ENCODE data around the gene CCDC184.
"Not testable (repeated sequence)": the region's sequence is repeated elsewhere in the genome, so short reads cannot be mapped to it uniquely, and the experiment has no call there.

CCDC184 gene

DNA sequence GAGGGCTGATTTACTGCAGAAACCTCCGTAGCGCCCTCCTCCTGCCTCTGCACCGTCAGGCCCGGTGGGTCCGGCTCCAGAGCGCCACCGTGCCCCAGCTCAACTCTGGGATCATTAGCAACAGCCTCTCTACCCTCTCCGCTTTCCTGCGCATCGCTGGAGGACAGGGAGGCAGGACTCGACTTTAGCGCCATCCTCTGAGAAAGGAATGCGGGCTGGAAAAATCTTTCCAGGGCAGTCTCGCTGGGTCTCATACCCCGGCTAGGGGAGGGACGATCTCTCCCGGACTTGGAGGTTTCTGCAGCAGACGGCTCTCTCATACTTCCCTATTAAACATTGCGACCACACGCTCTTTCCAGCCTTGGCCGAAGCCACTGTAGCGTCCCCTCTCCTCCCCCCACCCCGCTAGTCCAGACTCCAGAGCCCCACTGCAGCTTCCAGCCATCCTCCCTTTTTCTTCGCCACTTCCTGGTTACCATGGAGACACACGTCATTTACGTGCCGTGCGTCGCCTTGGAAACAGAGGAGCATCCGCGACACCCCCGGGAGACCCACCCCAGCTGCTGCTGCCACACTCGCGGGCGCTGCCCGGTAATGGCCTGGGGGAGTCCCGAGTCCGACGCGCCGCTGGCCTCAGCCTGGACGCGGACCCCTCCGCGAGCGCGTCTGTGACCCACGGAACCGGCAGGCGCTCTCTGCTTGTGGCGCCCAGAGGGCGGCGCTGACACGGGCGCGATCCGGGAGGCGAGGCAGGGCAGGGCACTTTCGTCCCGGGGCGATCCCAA, at the start of gene CCDC184:
Gene CCDC184, plus strand, starts transcription at position 554 of the 785 bp plus-strand sequence. CDS start 479 bp downstream, outside the sequence.
- DNase-seq: peak; percentile 67

DNA sequence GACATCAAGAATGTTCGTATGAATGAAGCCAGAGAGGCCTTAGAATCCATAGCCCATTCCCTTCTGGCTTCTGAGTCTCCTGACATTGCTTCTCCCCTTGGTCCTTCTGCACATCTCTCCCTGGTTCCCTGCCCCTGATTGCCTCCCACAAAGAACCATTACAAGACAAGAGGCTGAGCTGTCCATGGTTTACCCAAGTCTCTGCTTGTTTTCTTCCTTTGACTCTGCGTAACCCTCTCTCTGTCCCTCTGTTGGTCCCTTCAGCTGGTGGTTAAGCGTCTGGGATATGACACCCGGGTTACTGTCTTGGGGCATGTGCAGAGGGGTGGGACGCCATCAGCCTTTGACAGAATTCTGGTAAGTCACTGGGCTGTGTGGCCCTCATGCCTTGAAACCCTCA, 48.4 kb upstream of the CCDC184 start:
- no peak for DNase-seq

GRCh38 chr12:48142818-48143674, 40.4 kb upstream of the CCDC184 start:
- DNase-seq: no peak

GRCh38 chr12:48143898-48144297, 39.5 kb upstream of the CCDC184 start:
- no peak for DNase-seq

DNA sequence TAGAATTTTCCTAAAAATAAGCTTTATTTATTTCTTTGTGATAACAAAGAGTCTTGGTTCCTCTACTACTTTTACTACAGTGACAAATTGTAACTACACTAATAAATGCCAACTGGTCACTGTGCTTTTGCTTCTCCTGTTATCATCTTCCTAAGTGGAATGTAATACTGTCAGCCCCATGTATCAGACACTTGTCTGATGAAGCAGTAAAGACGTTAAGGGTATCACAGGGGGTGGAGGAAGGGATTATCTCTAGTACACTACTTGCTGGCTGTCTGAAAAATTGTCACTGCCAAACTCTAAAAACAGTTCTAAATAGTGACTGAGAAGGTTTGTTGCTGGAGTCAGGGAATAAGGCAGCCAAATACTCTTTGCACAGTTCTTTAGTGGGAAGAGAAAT, 37.5 kb upstream of the CCDC184 start:
- no peak for DNase-seq

DNA sequence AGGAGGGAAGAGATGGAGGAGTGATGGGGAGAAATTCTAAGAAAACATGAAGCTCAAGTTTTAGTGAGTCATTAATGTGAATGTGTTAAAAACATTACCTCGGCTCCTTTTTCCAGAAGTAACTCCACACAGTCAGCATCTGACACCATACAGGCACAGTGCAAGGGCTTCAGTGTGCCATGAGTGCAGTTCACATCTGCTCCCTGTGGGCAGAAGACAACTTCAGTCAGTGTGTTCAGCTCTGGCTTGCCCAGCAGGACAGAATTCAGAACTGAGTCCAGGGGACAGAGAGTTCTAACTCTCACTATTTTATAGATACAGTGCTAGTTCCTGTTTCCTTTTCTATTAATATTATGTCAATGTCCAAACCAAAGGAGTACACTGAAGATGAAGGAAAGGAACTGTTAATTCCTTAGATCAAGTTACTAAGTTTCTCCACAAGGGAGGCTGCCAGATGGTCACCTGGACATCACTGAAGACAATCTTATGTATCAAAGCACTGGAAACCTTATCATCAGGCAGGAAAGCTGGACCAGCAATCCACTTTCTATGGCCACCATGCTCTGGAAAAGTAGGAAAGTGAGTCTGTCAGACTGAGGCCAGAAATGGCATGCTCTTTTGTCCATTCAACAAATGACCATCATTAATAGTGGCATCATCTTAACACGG, 32.2 kb upstream of the CCDC184 start:
- DNase-seq: no peak

DNA sequence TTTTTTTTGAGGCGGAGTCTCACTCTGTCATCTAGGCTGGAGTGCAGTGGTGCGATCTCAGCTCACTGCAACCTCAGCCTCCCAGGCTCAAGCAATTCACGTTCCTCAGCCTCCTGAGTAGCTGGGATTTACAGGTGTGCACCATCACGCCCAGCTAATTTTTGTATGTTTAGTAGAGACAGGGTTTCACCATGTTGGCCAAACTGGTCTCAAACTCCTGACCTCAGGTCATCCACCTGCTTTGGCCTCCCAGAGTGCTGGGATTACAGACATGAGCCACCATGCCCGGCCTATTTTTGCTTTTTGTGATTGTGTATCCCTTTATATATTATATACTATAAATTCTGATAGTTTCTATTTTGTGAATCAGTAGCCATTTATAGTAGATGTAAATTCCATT, 27.7 kb upstream of the CCDC184 start:
- DNase-seq: not testable (repeated sequence)

- DNase-seq: no peak
Measured at GRCh38 chr12:48156652-48157017, 26.8 kb upstream of the CCDC184 start.

DNA sequence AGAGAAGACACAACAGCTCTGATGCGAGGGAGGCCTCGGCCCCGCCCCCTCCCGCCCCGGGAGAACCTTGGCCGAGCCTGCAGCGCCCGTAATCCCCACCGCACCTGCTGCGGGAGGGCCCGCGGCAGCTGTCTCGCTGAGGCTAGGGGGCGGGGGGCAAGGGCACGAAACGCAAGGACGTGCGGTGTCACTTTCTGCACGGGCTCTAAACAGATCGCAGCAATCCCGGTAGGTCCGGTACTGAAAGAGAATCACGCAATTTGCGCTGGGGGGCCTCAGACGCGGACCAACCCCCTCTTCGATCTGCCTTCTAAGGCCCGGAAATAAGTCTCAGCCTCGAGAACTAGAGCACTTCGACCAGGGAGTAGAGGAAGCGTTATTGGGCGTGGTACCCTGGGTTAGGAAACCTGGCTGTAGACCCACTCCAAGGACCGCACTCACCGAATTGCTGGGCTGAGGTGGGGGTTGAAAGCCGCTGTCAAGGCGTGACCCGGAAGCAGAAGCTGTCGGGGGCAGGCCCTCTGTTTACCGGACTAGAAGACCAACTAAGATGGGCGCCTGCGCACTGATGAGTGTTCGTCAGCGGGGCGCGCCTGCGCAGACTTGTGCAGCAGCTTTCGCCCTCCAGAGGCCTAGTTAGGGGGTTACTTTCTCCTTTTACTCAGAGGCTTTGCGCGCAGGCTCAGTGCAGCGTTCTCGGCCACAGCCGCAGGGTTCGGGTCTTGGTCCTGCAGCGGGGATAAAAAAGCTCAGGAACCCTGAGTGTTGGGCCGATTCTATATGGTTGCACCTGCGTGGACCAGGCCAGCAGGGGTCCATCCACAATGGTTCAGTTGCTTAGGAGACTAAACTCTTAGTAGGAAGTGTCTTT, 26.2 kb upstream of the CCDC184 start, which contains the start of gene ASB8:
Gene ASB8, minus strand, starts transcription at position 498 of the 871 bp plus-strand sequence. CDS start 4,019 bp downstream, outside the sequence.
- DNase-seq: peak; percentile 99

DNA sequence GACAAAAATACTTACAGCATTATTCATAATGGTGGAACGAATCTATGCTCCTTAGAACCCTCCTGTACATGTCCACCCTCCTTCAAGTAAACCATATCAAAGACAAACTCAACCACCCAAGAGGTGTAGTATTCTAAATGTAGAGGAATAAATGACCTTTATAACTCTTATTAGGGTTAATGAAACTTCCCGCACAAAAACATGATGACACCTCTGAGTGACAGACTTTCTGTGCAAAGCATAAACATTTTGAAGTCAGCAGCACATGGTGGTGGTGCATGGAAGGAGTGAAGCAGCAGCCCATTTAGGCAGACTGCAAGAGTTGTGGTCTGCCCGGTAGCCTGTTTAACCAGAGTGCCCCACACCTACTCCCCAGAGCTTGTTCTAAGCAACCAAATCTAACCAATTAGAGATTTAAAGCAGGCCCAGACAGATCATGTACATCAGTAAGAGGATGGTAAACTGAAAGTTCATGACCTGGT, 25.5 kb upstream of the CCDC184 start:
- peak; percentile 28 for DNase-seq

DNA sequence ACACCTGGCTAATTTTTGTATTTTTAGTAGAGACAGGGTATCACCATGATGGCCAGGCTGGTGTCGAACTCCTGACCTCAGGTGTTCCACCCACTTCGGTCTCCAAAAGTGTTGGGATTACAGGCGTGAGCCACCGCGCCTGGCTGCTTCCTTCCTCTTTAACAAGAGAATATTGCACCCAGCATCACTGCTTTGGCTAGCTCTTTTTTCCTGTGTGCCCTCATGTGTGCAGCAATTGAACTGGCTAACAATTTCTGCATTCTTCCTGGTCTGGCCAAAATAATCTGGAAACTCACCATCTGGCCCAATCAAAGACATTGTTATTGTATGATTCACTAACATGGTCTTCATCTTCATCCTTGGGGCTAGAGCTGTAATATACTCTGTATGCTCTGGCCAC, 23.4 kb upstream of the CCDC184 start:
- no peak for DNase-seq

GRCh38 chr12:48160807-48161206, 22.6 kb upstream of the CCDC184 start:
- no peak for DNase-seq

DNA sequence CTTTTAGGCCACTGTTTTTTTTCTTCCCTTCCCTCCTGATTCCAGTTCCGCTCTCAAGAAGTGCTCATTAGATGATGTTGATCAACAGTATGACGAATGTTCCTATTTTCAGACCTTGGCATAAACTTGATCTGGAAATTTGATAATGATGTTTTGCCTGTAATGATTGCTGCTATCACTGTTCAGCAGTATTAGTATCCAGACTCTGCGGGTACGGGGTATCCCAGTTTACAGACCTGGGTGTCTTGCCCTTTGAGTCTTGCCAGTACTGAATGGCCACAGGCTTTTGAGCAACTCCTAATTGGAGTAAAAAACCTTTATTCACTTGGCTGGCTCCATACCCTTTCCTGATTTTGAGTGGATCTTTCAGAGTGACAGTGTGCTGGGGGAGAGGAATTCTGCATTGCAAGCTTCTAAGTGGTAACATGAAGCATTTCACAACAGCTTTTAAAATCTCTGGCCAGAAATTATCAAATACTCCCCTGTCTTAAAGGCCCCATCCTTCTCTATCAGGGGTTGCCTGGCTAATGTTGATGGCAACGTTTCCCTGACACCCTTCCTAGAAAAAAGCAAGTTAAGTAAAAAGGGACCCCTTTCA, 20.2 kb upstream of the CCDC184 start:
- DNase-seq: no peak

DNA sequence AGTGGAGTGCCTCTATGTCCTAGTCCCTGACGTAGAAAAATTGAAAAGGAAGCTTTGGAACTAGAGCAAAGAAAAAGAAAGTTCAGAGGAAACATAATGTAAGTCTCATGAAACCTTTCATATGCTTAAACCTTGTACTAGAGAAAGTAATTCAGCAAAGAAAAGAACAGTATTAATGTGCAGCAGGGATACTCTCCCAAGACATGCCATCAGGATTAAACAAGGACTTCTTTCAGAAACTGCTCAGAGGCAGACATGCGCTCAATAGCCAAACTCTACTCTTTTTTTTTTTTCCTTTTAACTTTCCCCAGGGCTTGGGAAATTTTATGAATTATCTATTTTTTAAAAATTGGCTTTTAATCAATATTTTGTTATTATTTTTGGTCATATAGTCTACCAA, 19.0 kb upstream of the CCDC184 start:
- no peak for DNase-seq

GRCh38 chr12:48165089-48165981, 18.1 kb upstream of the CCDC184 start:
- peak; percentile 17 for DNase-seq

DNA sequence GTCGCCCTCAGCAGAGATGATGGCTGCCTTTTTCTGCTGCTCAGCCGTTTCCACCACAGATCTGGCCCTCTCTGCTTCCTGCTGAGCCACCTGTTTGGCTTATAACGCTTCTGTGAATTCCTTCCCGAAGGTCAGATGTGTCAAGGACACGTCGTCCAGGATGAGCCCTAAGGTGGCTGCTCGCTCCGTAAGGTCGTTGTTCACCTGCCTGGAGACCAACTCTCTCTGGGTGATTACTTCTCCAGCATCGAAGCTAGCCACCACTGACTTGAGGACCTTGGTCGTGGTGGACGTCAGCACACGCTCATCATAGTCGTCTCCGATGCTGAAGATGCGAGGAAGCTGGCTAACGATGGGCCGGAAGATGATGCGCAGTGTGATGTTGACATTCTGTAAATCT, 14.4 kb upstream of the CCDC184 start:
- no peak for DNase-seq

DNA sequence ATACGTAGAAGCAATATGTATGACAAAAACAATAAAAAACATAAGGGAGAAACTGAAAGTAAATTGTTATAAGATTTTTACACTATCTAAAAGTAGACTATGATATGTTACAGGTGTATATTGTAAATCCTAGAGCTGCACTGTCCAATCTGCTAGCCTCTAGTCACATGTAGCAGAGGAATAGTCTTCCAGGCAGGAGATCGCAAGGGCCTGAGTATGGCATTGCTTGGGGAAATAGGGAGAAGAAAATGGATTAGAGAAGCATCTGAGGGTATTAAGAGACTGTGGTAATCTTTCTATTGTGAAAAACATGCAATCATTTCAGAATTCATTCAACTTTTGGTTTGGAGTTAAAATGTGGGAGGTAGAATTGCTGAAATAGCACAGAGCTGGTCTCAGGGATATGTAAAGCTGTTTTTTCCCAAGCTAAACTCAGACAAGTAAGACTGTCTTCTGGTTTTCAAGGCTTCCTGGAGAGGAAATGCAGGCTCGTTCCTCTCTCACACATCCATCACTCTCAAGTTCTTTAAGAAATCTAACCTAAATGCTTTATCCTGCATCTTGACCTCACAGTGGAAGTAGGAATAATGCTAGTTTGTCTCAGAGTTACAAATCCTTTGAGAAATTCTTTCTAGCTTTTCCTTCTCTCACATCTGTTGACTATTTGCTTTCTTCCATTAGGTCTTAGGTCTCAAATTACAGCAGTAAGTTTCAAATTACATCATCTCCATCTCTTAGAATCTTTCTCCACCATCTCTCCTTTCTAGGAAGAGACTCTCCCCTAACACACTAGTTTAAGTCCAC, 7.6 kb upstream of the CCDC184 start:
- DNase-seq: no peak

GRCh38 chr12:48176417-48176751, 7.1 kb upstream of the CCDC184 start:
- no peak for DNase-seq

GRCh38 chr12:48177982-48178381, 5.5 kb upstream of the CCDC184 start:
- no peak for DNase-seq

- no peak for DNase-seq
Measured at GRCh38 chr12:48179466-48179865, 4.0 kb upstream of the CCDC184 start.
